A204.1 (cell line): ENCODE results near the gene GPD1L.
"Not testable (repeated sequence)": the region's sequence is repeated elsewhere in the genome, so short reads cannot be mapped to it uniquely, and the experiment has no call there.

ENCODE experiments used
- FAIRE-seq: peaks from 2 replicates; lab custom pipeline; 2012; peaks lifted over from hg19 to GRCh38; lab: Jason Lieb, UNC

The GPD1L gene

GRCh38 chr3:32106132-32106928, at the start of gene GPD1L:
GPD1L (plus strand) TSS chr3:32106620; CDS start chr3:32106712, 92 bp downstream.
- no peak for FAIRE-seq

- not testable (repeated sequence) for FAIRE-seq
Measured at GRCh38 chr3:32058465-32058864, 48.0 kb upstream of the GPD1L start.

- no peak for FAIRE-seq
Measured at GRCh38 chr3:32062950-32063582, 43.4 kb upstream of the GPD1L start.

GRCh38 chr3:32066686-32067085, 39.7 kb upstream of the GPD1L start:
- no peak for FAIRE-seq

- FAIRE-seq, result not testable (repeated sequence)
Measured at GRCh38 chr3:32074194-32074593, 32.2 kb upstream of the GPD1L start.

GRCh38 chr3:32076566-32076965, 29.9 kb upstream of the GPD1L start:
- FAIRE-seq, result no peak

GRCh38 chr3:32077260-32078084, 28.9 kb upstream of the GPD1L start:
- no peak for FAIRE-seq

GRCh38 chr3:32078085-32078634, 28.3 kb upstream of the GPD1L start:
- FAIRE-seq, result no peak

GRCh38 chr3:32078864-32079263, 27.6 kb upstream of the GPD1L start:
- FAIRE-seq, result no peak

- FAIRE-seq, result no peak
Measured at GRCh38 chr3:32082721-32083120, 23.7 kb upstream of the GPD1L start.

GRCh38 chr3:32083702-32084270, 22.6 kb upstream of the GPD1L start:
- FAIRE-seq, result no peak

- no peak for FAIRE-seq
Measured at GRCh38 chr3:32084870-32085269, 21.6 kb upstream of the GPD1L start.

- FAIRE-seq, result no peak
Measured at GRCh38 chr3:32086464-32086863, 20.0 kb upstream of the GPD1L start.

- no peak for FAIRE-seq
Measured at GRCh38 chr3:32089476-32089875, 16.9 kb upstream of the GPD1L start.

GRCh38 chr3:32093204-32093603, 13.2 kb upstream of the GPD1L start:
- no peak for FAIRE-seq

- no peak for FAIRE-seq
Measured at GRCh38 chr3:32095431-32095830, 11.0 kb upstream of the GPD1L start.

- FAIRE-seq, result no peak
Measured at GRCh38 chr3:32097768-32098167, 8.7 kb upstream of the GPD1L start.

GRCh38 chr3:32098528-32098927, 7.9 kb upstream of the GPD1L start:
- no peak for FAIRE-seq

GRCh38 chr3:32100465-32100864, 6.0 kb upstream of the GPD1L start:
- FAIRE-seq, result no peak

- no peak for FAIRE-seq
Measured at GRCh38 chr3:32102289-32102688, 4.1 kb upstream of the GPD1L start.

GRCh38 chr3:32104492-32104891, 1.9 kb upstream of the GPD1L start:
- FAIRE-seq, result no peak
